HepG2 (cell line): ENCODE measurements around the gene SEBOX. TPM values are rescaled to one million over a fixed set of nuclear protein-coding genes. Genes with fewer than 3 reads are reported as not detected.

Experiments used
- CEBPG ChIP-seq: IDR thresholded peaks from 2 replicates; pipeline ENCODE4 v1.6.1; 2016
- CENPT ChIP-seq: sonication (generic); formaldehyde crosslinking; IDR thresholded peaks from 2 replicates; pipeline ENCODE4 v1.8.0; 2022; ENCODE audit warnings: low read depth, mild to moderate bottlenecking, moderate library complexity, missing genetic modification reagents
- CREM ChIP-seq, 2 experiments: sonication (generic) in 1 of 2; formaldehyde crosslinking in 1 of 2; IDR thresholded peaks; 2 replicates each; pipeline versions ENCODE4 v1.4.0 to v1.6.1; 2016 to 2020; ENCODE audit warnings: antibody characterized with exemption in 1 of 2, mild to moderate bottlenecking in 1 of 2, missing genetic modification reagents in 1 of 2
- DPF2 ChIP-seq: sonication (generic); formaldehyde crosslinking; IDR thresholded peaks from 2 replicates; pipeline ENCODE4 v1.4.0; 2020; ENCODE audit warnings: mild to moderate bottlenecking, low read depth, missing genetic modification reagents, borderline replicate concordance
- FOXA3 ChIP-seq: IDR thresholded peaks from 2 replicates; pipeline ENCODE4 v1.6.1; 2016; ENCODE audit warnings: missing genetic modification reagents, missing compliant biosample characterization
- GABPA ChIP-seq, 2 experiments: IDR thresholded peaks; 2 replicates each; pipeline ENCODE4 v1.6.1; 2011 to 2016; ENCODE audit warnings: low read depth in 2 of 2, low read length in 1 of 2, missing biosample characterization in 1 of 2, missing genetic modification characterization in 1 of 2
- HIC2 ChIP-seq: sonication (generic); formaldehyde crosslinking; IDR thresholded peaks from 2 replicates; pipeline ENCODE4 v1.9.0; 2022; ENCODE audit warnings: low read depth, missing genetic modification reagents
- HMGA1 ChIP-seq: sonication (generic); formaldehyde crosslinking; conservative IDR thresholded peaks from 2 replicates; pipeline ENCODE4 v1.4.0; 2020; ENCODE audit warnings: missing genetic modification reagents
- KLF13 ChIP-seq: sonication (generic); formaldehyde crosslinking; IDR thresholded peaks from 2 replicates; pipeline ENCODE4 v1.4.0; 2020; ENCODE audit warnings: mild to moderate bottlenecking, missing genetic modification reagents
- KLF6 ChIP-seq: IDR thresholded peaks from 2 replicates; pipeline ENCODE4 v1.8.0; 2016; ENCODE audit warnings: missing biosample characterization, missing genetic modification reagents
- MEIS1 ChIP-seq: sonication (generic); formaldehyde crosslinking; IDR thresholded peaks from 2 replicates; pipeline ENCODE4 v1.9.0; 2021; ENCODE audit warnings: mild to moderate bottlenecking, missing genetic modification reagents, moderate library complexity, borderline replicate concordance
- MXD1 ChIP-seq: sonication (generic); formaldehyde crosslinking; IDR thresholded peaks from 2 replicates; pipeline ENCODE4 v1.4.0; 2020; ENCODE audit warnings: mild to moderate bottlenecking, missing genetic modification reagents
- NFE2L1 ChIP-seq: sonication (generic); formaldehyde crosslinking; IDR thresholded peaks from 2 replicates; pipeline ENCODE4 v1.4.0; 2020; ENCODE audit warnings: missing genetic modification reagents, mild to moderate bottlenecking, borderline replicate concordance
- POGZ ChIP-seq: sonication (generic); formaldehyde crosslinking; IDR thresholded peaks from 2 replicates; pipeline ENCODE4 v1.4.0; 2020; ENCODE audit warnings: mild to moderate bottlenecking, missing genetic modification reagents
- POLR2A ChIP-seq, 2 experiments: IDR thresholded peaks; 2 replicates each; pipeline ENCODE4 v1.6.1; 2011; ENCODE audit warnings: low read depth in 2 of 2, low read length in 2 of 2, mild to moderate bottlenecking in 1 of 2, moderate library complexity in 1 of 2; ENCODE audit not compliant: insufficient read depth in 1 of 2
- REL ChIP-seq: sonication (generic); formaldehyde crosslinking; conservative IDR thresholded peaks from 2 replicates; pipeline ENCODE4 v1.8.0; 2022; ENCODE audit warnings: mild to moderate bottlenecking, missing genetic modification reagents, moderate library complexity
- SAP130 ChIP-seq: IDR thresholded peaks from 2 replicates; pipeline ENCODE4 v1.6.1; 2016; ENCODE audit warnings: low read depth
- SOX6 ChIP-seq, 2 experiments: fragments of 450-650 bp in 1 of 2; sonication (generic) in 1 of 2; formaldehyde crosslinking in 1 of 2; IDR thresholded peaks; 2 replicates each; pipeline versions ENCODE4 v1.4.0 to v1.6.1; 2017 to 2020; ENCODE audit warnings: antibody characterized with exemption in 1 of 2, mild to moderate bottlenecking in 1 of 2, missing genetic modification reagents in 1 of 2
- TFDP1 ChIP-seq: IDR thresholded peaks from 2 replicates; pipeline ENCODE4 v1.6.1; 2016; ENCODE audit warnings: missing compliant biosample characterization, missing genetic modification reagents, borderline replicate concordance
- TGIF2 ChIP-seq: IDR thresholded peaks from 2 replicates; pipeline ENCODE4 v1.6.1; 2016; ENCODE audit warnings: control low read depth, missing compliant biosample characterization
- ZHX1 ChIP-seq: sonication (generic); formaldehyde crosslinking; IDR thresholded peaks from 2 replicates; pipeline ENCODE4 v1.8.1; 2022; ENCODE audit warnings: low read depth, mild to moderate bottlenecking, missing genetic modification reagents
- ZNF256 ChIP-seq: sonication (generic); formaldehyde crosslinking; conservative IDR thresholded peaks from 2 replicates; pipeline ENCODE4 v1.4.0; 2020; ENCODE audit warnings: missing genetic modification reagents
- ZNF441 ChIP-seq: sonication (generic); formaldehyde crosslinking; IDR thresholded peaks from 2 replicates; pipeline ENCODE4 v1.7.0; 2021; ENCODE audit warnings: missing genetic modification reagents, borderline replicate concordance
- ZNF775 ChIP-seq: sonication (generic); formaldehyde crosslinking; IDR thresholded peaks from 2 replicates; pipeline ENCODE4 v1.4.0; 2020; ENCODE audit warnings: missing genetic modification reagents, mild to moderate bottlenecking, moderate library complexity, borderline replicate concordance
- ZSCAN20 ChIP-seq: sonication (generic); formaldehyde crosslinking; IDR thresholded peaks from 2 replicates; pipeline ENCODE4 v1.4.0; 2020; ENCODE audit warnings: missing genetic modification reagents, mild to moderate bottlenecking, borderline replicate concordance
- ZSCAN22 ChIP-seq: sonication (generic); formaldehyde crosslinking; IDR thresholded peaks from 2 replicates; pipeline ENCODE4 v1.4.0; 2020; ENCODE audit warnings: mild to moderate bottlenecking, missing genetic modification reagents
- polyA plus RNA-seq, 8 experiments: library from polyadenylated mRNA; depleted of rRNA in 3 of 8; stranded (reverse) in 7 of 8; unstranded in 1 of 8; fragments of >200 nt; fragmentation: Illumina TruSeq in 4 of 8; extraction: Trizol in 4 of 8; gene quantifications; 2 replicates each; pipeline versions ENCODE4 v1.2.1 to v1.2.3, GENCODE V29; 2011 to 2016; ENCODE audit warnings: low read depth in 4 of 8, missing spikeins in 1 of 8, mixed read lengths in 1 of 8; ENCODE audit not compliant: insufficient read depth in 1 of 8
- total RNA-seq, 5 experiments: library from RNA; depleted of rRNA; stranded (reverse); fragments of >200 nt; fragmentation: Illumina TruSeq; extraction: Trizol; gene quantifications; 2 replicates each; pipeline ENCODE4 v1.2.3, GENCODE V29; 2016; ENCODE audit warnings: low read depth in 1 of 5

Gene SEBOX
- total and polyA plus RNA-seq, 2 of the 13 experiments (the other 11 are each of a cell fraction or from before 2014, with no cell fraction given) = not detected

- TF ChIP-seq HIC2 (CRISPR knock-in tag) (no peak), TFDP1 (CRISPR knock-in tag) (peak; percentile 36; the same call in 1 of the 2 replicates), SOX6 (IDR thresholded peaks at IDR 0.05) (no peak), SOX6 (CRISPR knock-in tag; IDR thresholded peaks at IDR 0.05) (peak; percentile 11; the same call in 1 of the 2 replicates), DPF2 (CRISPR knock-in tag) (no peak), REL (CRISPR knock-in tag) (peak; percentile 61; the same call in 1 of the 2 replicates), ZNF256 (CRISPR knock-in tag) (no peak), HMGA1 (no peak), CREM (IDR thresholded peaks at IDR 0.05) (no peak), CREM (CRISPR knock-in tag; IDR thresholded peaks at IDR 0.05) (no peak), CENPT (CRISPR knock-in tag) (no peak), GABPA (IDR thresholded peaks at IDR 0.05; ENCODE audit: low read depth, low read length) (no peak), GABPA (CRISPR knock-in tag; IDR thresholded peaks at IDR 0.05; ENCODE audit: low read depth) (peak; percentile 37; the same call in 1 of the 2 replicates), FOXA3 (CRISPR knock-in tag) (peak; percentile 90), KLF6 (CRISPR knock-in tag) (no peak), POLR2A (IDR thresholded peaks at IDR 0.05; ENCODE audit: insufficient read depth in 1 of 2, low read depth in 2 of 2, low read length in 2 of 2) (no peak), ZSCAN20 (CRISPR knock-in tag) (no peak), TGIF2 (CRISPR knock-in tag) (peak; percentile 69; the same call in 1 of the 2 replicates), POGZ (CRISPR knock-in tag) (no peak), CEBPG (CRISPR knock-in tag) (no peak), SAP130 (CRISPR knock-in tag) (peak; percentile 78; the same call in 1 of the 2 replicates), ZNF775 (CRISPR knock-in tag) (no peak), NFE2L1 (CRISPR knock-in tag) (no peak), ZNF441 (no peak), ZSCAN22 (CRISPR knock-in tag) (no peak), ZHX1 (no peak), KLF13 (no peak), MXD1 (no peak), MEIS1 (no peak)
Observed at GRCh38 chr17:28346746-28347246, 18.2 kb downstream of the SEBOX start (continued).
